Smooth muscle cell (in vitro differentiated cells): ENCODE results near the gene APOBR. TPM values are rescaled to one million over a fixed set of nuclear protein-coding genes. Genes with fewer than 3 reads are reported as not detected.
A peak's percentile ranks its signal among the peaks of the same experiment; 100 is the strongest.

Source experiments
- DNase-seq: peaks from one replicate; lab custom pipeline; 2025; ENCODE audit not compliant: unreplicated experiment; lab: John Stamatoyannopoulos, UW
- H2AFZ ChIP-seq: fragments of 200-600 bp; sonication (generic); 2 replicates; pipeline ENCODE4 v1.6.0; 2016; ENCODE audit warnings: antibody characterized with exemption, low read depth, mild to moderate bottlenecking
- H3F3A ChIP-seq: fragments of 200-600 bp; sonication (generic); 2 replicates; pipeline ENCODE4 v1.6.0; 2017; ENCODE audit warnings: antibody characterized with exemption, low read depth
- H3K27ac ChIP-seq: fragments of 200-600 bp; sonication (generic); 2 replicates; pipeline ENCODE4 v1.5.1; 2016; ENCODE audit warnings: low read depth, mild to moderate bottlenecking
- H3K27me3 ChIP-seq: fragments of 200-600 bp; sonication (generic); 2 replicates; pipeline ENCODE4 v1.6.1; 2016; ENCODE audit warnings: low read depth, mild to moderate bottlenecking
- H3K36me3 ChIP-seq: fragments of 200-600 bp; sonication (generic); 2 replicates; pipeline ENCODE4 v1.5.1; 2016; ENCODE audit warnings: low read depth
- H3K4me1 ChIP-seq: fragments of 200-600 bp; sonication (generic); 2 replicates; pipeline ENCODE4 v1.5.1; 2016; ENCODE audit warnings: low read depth
- H3K4me2 ChIP-seq: fragments of 200-600 bp; sonication (generic); 2 replicates; pipeline ENCODE4 v1.6.0; 2016; ENCODE audit warnings: mild to moderate bottlenecking
- H3K4me3 ChIP-seq: fragments of 200-600 bp; sonication (generic); 2 replicates; pipeline ENCODE4 v1.5.1; 2016; ENCODE audit warnings: mild to moderate bottlenecking
- H3K79me2 ChIP-seq: fragments of 200-600 bp; sonication (generic); 2 replicates; pipeline ENCODE4 v1.6.0; 2016; ENCODE audit warnings: low read depth, mild to moderate bottlenecking
- H3K9ac ChIP-seq: fragments of 200-600 bp; sonication (generic); 2 replicates; pipeline ENCODE4 v1.6.0; 2016; ENCODE audit warnings: low read depth
- H3K9me3 ChIP-seq: fragments of 200-600 bp; sonication (generic); replicated peaks from 2 replicates; pipeline ENCODE4 v1.5.1; 2016; ENCODE audit warnings: low read depth
- H4K20me1 ChIP-seq: fragments of 200-600 bp; sonication (generic); 2 replicates; pipeline ENCODE4 v1.6.0; 2016; ENCODE audit warnings: low read depth
- CTCF ChIP-seq: fragments of 200-600 bp; sonication (generic); IDR thresholded peaks from 2 replicates; pipeline ENCODE4 v1.5.1; 2017; ENCODE audit warnings: borderline replicate concordance, mild to moderate bottlenecking, antibody characterized with exemption; ENCODE audit not compliant: insufficient read depth, poor library complexity, severe bottlenecking
- WGBS: methylation state at CpG from one replicate; pipeline ENCODE4 v1.1.7; 2016; ENCODE audit warnings: low lambda C conversion rate; 5-methylcytosine and 5-hydroxymethylcytosine counted together
- polyA plus RNA-seq: library from polyadenylated mRNA; unstranded; fragments of >200 nt; fragmentation: Nextera tagmentation; extraction: Ambion mirVana; gene quantifications from 2 replicates; pipeline ENCODE4 v1.2.1, GENCODE V29; 2016
- total RNA-seq: library from RNA; depleted of rRNA; stranded (reverse); fragments of >200 nt; gene quantifications from 2 replicates; pipeline ENCODE4 v1.2.3, GENCODE V29; 2014

APOBR gene
- total and polyA plus RNA-seq, 2 experiments from 2014 or later: not detected

GRCh38 chr16:28486266-28486665 lies 8.2 kb upstream of the APOBR start:
- no peak for TF ChIP-seq CTCF
- peaks cover 5% of the 10 kb centered on the region for H3K4me1 ChIP-seq
- no peaks in the 10 kb centered on the region for H3F3A ChIP-seq
- H3K4me2 ChIP-seq: no peak overlapping the region
- no peak for DNase-seq
- no peaks in the 10 kb centered on the region for H3K9me3 ChIP-seq
- 97% methylated on average over 5 of the region's 5 CpGs for WGBS
- no peaks in the 10 kb centered on the region for H3K27me3 ChIP-seq
- H3K36me3 ChIP-seq: no peaks in the 10 kb centered on the region
- no peak overlapping the region for H3K27ac ChIP-seq
- no peak overlapping the region for H3K9ac ChIP-seq
- no peaks in the 10 kb centered on the region for H4K20me1 ChIP-seq
- no peaks in the 10 kb centered on the region for H3K79me2 ChIP-seq
- H3K4me3 ChIP-seq: no peak overlapping the region
- H2AFZ ChIP-seq: no peak overlapping the region

GRCh38 chr16:28491230-28491969 lies 3.0 kb upstream of the APOBR start:
- H3K4me2 ChIP-seq: peak overlapping the region; percentile 97
- no peaks in the 10 kb centered on the region for H3F3A ChIP-seq
- peaks cover 5% of the 10 kb centered on the region for H3K4me1 ChIP-seq
- H3K27ac ChIP-seq: peak overlapping the region; percentile 97
- DNase-seq: no peak
- H4K20me1 ChIP-seq: no peaks in the 10 kb centered on the region
- peak overlapping the region; percentile 93 for H3K4me3 ChIP-seq
- peak overlapping the region; percentile 100 for H2AFZ ChIP-seq
- TF ChIP-seq CTCF: peak; percentile 7
- no peaks in the 10 kb centered on the region for H3K36me3 ChIP-seq
- H3K27me3 ChIP-seq: no peaks in the 10 kb centered on the region
- H3K9me3 ChIP-seq: no peaks in the 10 kb centered on the region
- under 1% methylated on average over 42 of the region's 42 CpGs for WGBS
- H3K9ac ChIP-seq: peak overlapping the region; percentile 98
- no peaks in the 10 kb centered on the region for H3K79me2 ChIP-seq

- Histone ChIP-seq H3K4me2 (peak within 1 kb of the TSS; percentile 97), H3K4me1 (peaks cover 5% of the 10 kb centered on the region), H4K20me1 (no peaks in the 10 kb centered on the region), H3K27ac (peak within 1 kb of the TSS; percentile 97), H3K9ac (peak within 1 kb of the TSS; percentile 98), H3F3A (no peaks in the 10 kb centered on the region), H3K9me3 (no peaks in the 10 kb centered on the region), H3K27me3 (no peaks in the 10 kb centered on the region), H3K36me3 (no peaks in the 10 kb centered on the region), H3K79me2 (no peaks in the 10 kb centered on the region), H2AFZ (peak within 1 kb of the TSS; percentile 100), H3K4me3 (peak within 1 kb of the TSS; percentile 93)
- WGBS: under 1% methylated on average over 21 of the region's 21 CpGs
- peak; percentile 61 for DNase-seq
- no peak for TF ChIP-seq CTCF
Observed at GRCh38 chr16:28491970-28492474, 2.4 kb upstream of the APOBR start, which contains the start of gene CLN3. Gene CLN3, minus strand, starts transcription at chr16:28492074. Its CDS starts 315 bp downstream, at chr16:28491759.
